NCI-H524 (cell line): ENCODE data around the gene XXYLT1.
A peak's percentile ranks its signal among the peaks of the same experiment; 100 is the strongest.
"Not testable (repeated sequence)": the region's sequence is repeated elsewhere in the genome, so short reads cannot be mapped to it uniquely, and the experiment has no call there.

Experiments
- DNase-seq, 2 experiments: peaks; one replicate each; lab custom pipeline; 2025; lab: John Stamatoyannopoulos, UW

Gene XXYLT1

GRCh38 chr3:195113048-195113447, 157.9 kb downstream of the XXYLT1 start:
- no peak for DNase-seq

- DNase-seq, result no peak
Observed at GRCh38 chr3:195112361-195112791, 158.6 kb downstream of the XXYLT1 start.

- no peak for DNase-seq
Observed at GRCh38 chr3:195111766-195112165, 159.2 kb downstream of the XXYLT1 start.

GRCh38 chr3:195111319-195111705, 159.6 kb downstream of the XXYLT1 start:
- peak; percentile 59 to 79 for DNase-seq

- no peak for DNase-seq
Observed at GRCh38 chr3:195110647-195111318, 160.2 kb downstream of the XXYLT1 start.

GRCh38 chr3:195109098-195109657, 161.8 kb downstream of the XXYLT1 start:
- DNase-seq, result no peak

- no peak for DNase-seq
Observed at GRCh38 chr3:195107593-195107992, 163.4 kb downstream of the XXYLT1 start.

- not testable (repeated sequence) for DNase-seq
Observed at GRCh38 chr3:195107031-195107430, 163.9 kb downstream of the XXYLT1 start.

GRCh38 chr3:195106418-195106906, 164.5 kb downstream of the XXYLT1 start:
- peak; percentile 47 to 64 for DNase-seq

GRCh38 chr3:195105841-195106417, 165.0 kb downstream of the XXYLT1 start:
- DNase-seq, result no peak

- no peak for DNase-seq
Observed at GRCh38 chr3:195105389-195105788, 165.6 kb downstream of the XXYLT1 start.

- DNase-seq, result no peak
Observed at GRCh38 chr3:195104340-195104739, 166.6 kb downstream of the XXYLT1 start.

GRCh38 chr3:195103623-195104022, 167.3 kb downstream of the XXYLT1 start:
- no peak for DNase-seq

- no peak for DNase-seq
Observed at GRCh38 chr3:195102609-195103467, 168.1 kb downstream of the XXYLT1 start.

- no peak for DNase-seq
Observed at GRCh38 chr3:195101927-195102608, 168.9 kb downstream of the XXYLT1 start.

- DNase-seq, result peak; percentile 32 to 52
Observed at GRCh38 chr3:195101001-195101583, 169.9 kb downstream of the XXYLT1 start.

- no peak for DNase-seq
Observed at GRCh38 chr3:195099951-195100785, 170.8 kb downstream of the XXYLT1 start.

GRCh38 chr3:195098741-195099525, 172.0 kb downstream of the XXYLT1 start:
- DNase-seq, result no peak
